ENCODE data around the gene CLN6. TPM values are rescaled to one million over a fixed set of nuclear protein-coding genes. Genes with fewer than 3 reads are reported as not detected.
"Not testable (repeated sequence)": the region's sequence is repeated elsewhere in the genome, so short reads cannot be mapped to it uniquely, and the experiment has no call there.

Gene CLN6
- total RNA-seq, 1 donor from 2014 or later = 45.3 TPM

DNA sequence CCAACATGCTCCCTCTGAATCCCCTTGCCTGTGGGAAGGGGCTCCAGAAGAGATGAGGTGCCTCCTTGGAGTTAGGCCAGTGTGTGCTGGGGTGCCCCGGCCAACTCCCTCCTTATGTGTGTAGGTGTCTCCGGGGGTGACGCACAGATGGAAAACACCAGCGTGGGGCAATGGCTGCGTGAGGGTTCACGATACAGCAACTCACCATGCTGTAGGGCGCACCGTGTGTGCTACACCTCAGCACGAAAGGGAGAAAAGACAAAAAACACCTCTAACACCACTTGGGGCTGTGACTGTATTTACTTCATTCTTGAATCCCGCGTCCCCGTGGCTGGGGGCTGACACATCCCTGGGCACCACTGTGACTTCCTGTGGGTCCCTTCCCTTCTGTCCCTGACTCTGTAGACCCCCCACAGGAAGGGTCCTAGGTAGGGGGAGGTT lies 22.8 kb downstream of the CLN6 start:
- peak; percentile 40 for DNase-seq (ENCODE audit: low spot score)

DNA sequence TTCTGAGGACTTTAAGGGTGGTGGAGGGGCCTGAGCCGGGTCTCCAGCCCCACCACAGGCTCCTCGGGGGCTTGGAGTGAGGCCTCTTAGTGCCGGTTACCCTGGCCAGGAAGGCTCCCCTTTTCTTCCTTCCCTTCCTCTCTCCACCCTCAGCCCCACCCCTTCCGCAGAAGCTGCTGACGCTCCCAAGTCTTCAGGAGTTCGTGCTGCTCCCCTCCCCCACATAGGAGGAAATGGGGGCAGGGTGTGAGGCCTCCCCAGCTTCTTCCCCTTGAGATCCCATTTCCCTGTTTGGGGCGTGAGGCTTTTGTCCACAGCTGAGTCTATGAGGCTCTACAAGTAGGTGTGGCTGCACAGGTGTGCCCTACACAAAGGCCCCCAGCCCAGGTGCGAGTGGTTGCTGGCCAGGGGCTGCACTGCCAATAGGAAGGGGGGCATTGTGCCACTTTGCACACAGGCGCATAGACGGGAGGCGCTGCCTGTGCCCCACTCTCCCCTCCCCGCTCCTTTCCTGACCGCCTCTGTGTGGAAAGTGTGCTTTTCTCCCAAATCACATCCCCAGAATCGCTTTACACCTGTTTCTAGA lies 23.5 kb downstream of the CLN6 start:
- no peak for DNase-seq (ENCODE audit: low spot score)

DNA sequence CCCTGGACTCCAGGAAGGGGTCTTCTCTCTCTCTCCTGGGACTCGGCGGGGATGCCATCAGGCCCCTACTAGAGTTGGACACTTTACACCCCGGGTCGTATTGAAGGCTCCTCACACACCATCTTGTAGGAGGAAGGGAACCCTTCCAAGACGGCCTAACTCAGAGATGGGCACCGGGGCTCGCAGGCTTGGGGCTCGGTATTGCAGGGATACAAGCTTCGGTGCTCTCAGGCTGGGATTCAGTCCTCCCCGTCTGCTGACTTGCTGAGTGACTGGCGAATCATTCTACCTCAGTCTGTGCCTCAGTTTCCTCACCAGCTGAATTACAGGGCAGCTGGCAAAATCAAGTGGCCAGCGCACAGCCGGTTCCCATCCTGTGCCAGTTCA lies 24.0 kb downstream of the CLN6 start:
- no peak for DNase-seq (ENCODE audit: low spot score)

DNA sequence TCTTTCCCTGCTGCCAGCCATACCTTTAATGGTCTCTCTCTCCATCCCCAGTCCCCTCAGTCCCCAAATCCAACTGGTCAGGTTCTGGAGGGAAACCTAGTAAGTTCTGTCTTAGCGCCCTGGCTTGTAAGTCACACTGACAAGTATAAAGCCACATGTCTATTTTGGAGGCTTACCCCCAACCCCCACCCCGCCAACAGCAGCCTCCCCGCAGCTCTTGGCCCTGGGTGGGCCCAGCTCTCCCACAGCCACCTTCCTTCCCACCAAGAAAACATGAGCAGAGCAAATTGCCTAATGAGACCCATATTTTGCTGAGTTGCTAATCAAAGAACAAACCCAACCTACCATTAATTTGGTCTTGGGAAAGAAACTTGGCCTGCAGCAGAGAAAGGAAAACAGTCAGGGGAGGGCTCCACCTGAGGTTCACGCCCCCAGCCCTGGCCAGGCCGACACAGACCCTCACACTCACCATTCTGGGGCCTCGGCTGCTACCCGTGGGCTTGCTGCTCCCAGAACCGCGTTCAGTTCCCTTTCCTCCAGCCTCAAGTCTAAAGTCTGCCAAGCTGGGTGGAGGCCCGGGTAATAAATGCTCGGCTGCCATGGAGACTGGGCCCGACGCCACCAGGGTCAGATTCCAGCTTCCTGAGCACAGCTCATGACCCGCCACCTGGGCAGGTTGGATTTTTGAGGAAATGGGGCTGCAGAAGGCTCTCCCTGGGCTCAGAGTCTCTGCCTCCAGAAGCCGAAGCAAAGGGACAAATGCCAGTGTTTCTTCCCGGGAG lies 24.6 kb downstream of the CLN6 start, which contains the start of gene CALML4:
CALML4 (minus strand) TSS at position 557 of the 782 bp plus-strand sequence; CDS start at position 472, 85 bp downstream.
- peak; percentile 79 for DNase-seq (ENCODE audit: low spot score)

DNA sequence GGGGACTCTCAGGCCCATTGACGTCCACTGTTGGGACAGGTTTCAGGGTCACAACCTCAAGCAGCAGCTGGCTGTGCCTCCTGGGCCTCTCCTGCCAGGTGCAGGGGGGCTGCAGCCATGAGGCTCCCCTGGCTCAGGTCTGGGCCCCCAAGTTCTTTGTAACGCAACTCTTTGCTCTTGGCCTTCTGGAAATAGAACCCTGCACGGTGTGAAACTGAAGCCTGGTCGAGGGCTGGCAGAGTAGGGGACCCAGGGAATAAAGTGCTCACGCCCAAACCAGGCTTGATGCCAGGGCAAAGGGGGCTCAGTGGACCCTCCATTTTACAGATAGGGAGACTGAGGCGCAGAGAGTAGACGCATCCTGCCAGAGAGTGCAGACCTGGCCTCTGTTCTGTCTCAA lies 25.2 kb downstream of the CLN6 start:
- DNase-seq (ENCODE audit: low spot score) = no peak

DNA sequence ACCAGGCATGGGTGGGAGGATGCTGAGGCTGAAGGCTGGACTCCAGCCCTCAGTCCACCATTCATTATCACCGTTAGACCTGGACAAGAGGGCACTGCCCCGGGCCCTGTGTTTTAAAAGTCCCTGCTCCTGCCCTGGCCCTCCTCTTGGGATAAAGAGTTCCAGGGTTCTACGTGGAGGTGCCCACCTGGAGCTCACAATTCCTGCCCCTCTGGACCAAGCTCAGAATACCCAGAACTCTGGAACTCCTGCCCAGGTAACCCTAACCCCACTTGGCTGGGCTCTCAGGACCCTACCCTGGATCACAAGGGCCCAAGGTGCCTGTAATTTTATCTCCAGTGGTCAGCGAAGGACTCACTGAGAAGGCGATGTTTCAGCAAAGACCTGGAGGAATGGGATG lies 25.6 kb downstream of the CLN6 start:
- no peak for DNase-seq (ENCODE audit: low spot score)

DNA sequence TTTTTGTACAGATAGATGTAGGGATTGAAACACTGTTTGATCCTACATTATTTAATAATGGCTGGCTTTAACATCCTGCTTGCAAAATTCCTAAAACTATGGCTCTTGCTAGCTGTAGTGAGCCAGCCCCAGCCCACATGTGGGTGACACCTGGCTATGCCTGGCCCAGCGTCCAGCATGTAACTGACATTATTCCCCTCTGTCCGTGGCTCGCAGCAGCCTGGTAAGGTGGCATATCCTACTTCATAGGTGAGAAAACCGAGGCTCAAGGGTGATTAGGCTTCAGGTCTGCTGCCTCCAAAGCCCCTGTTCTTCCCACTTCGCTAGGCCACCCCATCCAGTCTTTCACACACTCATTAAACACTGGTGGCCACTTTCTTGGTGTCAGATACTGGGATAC lies 26.0 kb downstream of the CLN6 start:
- no peak for DNase-seq (ENCODE audit: low spot score)

DNA sequence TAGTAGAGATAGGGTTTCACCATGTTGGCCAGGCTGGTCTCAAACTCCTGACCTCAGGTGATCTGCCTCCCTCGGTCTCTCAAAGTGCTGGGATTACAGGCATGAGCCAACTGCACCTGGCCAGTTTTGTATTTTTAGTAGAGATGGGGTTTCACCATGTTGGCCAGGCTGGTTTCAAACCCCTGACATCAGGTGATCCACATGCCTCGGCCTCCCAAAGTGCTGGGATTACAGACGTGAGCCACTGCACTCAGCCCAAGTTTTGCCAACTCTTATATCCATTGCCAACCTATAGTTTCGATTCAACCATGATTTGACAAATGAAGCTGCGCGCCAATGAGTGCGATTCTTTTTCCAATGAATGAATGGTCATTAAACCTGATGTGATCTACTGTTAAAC lies 26.5 kb downstream of the CLN6 start:
- not testable (repeated sequence) for DNase-seq (ENCODE audit: low spot score)

DNA sequence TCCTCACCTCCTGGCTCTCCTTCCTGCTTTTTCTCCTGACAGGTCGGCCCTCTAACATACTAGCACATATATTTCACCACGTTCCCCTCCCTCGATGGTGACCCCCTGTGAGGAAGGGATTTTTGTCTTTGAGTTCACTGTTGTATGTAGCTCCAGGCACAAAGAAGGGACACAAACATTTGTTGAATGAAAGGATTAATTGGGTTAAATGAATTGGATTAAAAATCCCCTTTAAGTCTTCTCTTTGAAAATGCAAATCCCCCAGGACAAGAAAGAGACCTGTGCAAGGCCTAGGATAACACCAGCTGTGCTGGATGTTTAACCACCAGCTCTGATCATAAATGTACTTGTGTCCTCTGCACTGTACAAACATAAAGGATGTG lies 27.7 kb downstream of the CLN6 start:
- DNase-seq (ENCODE audit: low spot score) = no peak

DNA sequence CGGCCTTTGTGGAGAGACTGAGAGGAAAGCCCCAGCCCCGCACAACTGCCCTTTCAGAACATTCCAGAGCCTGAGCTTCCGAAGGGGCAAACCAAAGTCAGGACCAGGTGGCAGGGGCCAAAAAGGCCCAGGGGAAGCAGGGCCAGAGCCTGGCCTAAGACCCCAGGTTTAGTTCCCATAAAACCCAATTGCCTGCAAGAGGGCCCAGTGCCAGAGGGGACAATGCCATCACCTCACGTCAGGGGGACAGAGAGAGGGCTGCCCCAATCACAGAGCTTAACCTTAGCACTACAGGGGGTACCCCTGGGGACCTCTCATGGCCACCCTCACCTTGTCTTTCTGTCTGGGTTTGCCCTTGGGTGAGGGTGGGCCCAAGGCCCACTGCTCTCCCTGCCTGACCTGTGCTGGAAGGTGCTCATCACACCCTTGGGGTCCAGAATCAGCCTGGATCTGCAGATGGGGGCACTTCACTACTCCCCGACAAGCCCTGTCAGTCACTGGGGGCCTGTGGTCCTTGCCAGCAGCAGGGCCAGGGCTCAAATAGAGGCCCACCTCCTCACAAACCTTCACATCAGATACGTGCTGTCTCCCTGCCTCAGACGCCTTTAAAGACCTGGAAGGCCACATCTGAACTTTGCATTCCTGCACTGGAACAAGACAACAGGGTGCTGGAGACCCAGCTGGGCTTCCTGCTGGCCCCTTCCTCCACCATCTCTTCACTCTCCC lies 28.2 kb downstream of the CLN6 start:
- no peak for DNase-seq (ENCODE audit: low spot score)

DNA sequence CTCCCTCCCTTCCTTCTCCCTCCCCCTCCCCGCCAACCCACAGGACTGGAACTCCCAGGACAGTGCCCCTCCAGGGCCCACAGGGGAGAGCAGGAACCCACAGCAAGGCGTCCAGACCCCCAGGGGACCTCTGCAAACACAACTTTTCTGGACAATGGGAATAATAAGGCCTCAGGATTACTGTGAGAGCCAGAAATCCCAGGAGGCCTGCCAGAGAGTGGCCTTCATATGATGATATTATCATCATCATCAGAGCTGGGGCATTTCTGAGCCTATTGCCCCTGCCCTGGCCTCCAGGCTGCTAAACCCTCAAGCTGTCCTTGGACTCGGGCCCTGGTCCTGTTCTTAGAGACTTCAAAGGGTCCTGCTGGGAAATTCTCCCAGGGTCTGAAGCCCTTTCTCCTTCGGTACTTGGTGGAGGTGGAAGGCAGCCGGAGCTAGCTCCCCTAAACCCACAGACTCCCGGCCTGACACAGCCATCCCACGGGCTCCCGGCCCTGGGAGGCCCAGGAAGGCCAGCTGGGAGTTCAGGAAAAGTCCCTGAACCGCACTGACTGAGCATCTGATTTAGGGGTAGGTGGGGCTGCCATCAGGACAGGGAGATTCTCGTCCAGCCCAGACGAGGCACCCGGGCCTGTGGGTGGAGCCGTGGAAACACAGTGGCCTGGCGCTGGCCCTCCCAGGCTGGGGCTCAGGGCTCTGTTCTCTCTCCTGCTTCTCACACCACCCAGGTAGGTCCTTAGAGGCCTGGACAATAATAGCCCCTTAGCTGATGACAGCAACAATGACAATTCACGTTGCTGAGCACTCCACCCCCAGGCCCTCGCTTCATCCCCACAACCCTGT lies 29.3 kb downstream of the CLN6 start:
- no peak for DNase-seq (ENCODE audit: low spot score)

DNA sequence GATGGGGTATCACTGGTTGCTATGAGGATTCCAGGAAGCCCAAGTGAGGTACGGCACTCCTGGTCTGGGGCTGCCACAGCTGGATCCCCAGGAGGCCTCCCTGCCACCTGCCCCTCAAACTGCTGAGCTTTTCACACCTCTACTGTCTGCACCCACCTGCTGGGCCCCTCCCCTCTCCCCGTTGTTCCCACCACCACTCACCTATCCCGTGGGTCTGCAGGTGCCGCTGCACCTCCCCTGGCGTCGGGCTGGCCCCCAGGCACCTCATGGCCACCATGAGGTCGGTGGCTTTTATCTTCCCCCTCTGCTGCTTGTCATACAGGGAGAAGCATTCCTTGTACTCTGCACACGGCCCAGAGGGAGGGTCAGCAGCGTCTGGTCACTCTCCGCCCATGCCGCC lies 30.2 kb downstream of the CLN6 start:
- DNase-seq (ENCODE audit: low spot score) = no peak

DNA sequence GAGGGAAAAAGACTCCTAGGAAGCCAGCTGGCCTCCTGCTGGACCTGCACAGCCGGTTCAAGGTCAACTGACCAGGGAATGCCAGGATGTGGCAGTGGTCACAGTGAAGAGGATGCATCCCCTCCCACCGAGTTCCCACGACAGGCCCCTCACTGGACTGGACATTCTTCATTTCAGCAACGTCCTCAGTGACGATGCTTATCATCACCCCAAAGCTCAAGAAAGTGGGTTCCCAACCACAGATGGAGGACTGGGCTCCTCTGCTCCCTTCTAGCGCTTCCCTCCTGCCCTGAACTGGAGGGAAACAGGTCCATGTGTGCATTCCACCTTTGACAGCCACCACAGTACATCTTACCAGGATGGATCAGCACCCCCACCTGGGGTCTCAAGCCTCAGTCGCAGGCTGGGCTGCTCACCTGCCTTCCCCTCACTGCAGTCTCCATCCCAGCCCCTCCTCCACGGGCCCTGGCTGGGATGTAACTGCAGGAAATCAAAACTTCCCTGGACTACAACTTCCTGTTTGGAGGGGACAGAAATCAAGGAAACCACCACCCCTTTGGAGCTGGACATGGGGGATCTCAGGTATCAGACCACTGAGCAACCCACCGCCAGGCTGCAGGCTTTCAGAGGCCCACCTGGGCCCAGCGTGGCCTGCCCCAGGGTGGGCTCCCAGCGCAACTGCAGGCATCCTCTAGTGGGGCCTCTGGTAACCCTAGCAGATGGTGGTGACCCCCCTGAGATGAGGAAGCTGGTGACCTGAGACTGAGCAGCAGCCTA lies 31.7 kb downstream of the CLN6 start:
- DNase-seq (ENCODE audit: low spot score) = no peak

DNA sequence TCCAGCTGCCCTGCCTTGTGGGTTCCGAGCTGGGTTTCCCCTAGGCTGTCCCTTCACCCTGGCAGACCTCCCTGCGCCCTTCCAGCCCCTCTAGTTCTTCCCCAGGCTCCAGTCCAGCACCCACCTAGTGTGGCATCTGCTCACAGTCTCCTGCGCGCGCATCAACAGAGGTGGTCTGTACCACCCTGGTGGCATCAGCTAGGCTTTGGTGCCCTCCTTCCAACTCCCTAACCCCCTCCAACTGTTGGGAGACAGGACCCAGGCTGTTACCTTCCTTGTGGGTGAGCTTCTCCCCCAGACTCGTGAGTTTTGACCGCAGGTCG lies 32.4 kb downstream of the CLN6 start:
- DNase-seq (ENCODE audit: low spot score) = no peak

DNA sequence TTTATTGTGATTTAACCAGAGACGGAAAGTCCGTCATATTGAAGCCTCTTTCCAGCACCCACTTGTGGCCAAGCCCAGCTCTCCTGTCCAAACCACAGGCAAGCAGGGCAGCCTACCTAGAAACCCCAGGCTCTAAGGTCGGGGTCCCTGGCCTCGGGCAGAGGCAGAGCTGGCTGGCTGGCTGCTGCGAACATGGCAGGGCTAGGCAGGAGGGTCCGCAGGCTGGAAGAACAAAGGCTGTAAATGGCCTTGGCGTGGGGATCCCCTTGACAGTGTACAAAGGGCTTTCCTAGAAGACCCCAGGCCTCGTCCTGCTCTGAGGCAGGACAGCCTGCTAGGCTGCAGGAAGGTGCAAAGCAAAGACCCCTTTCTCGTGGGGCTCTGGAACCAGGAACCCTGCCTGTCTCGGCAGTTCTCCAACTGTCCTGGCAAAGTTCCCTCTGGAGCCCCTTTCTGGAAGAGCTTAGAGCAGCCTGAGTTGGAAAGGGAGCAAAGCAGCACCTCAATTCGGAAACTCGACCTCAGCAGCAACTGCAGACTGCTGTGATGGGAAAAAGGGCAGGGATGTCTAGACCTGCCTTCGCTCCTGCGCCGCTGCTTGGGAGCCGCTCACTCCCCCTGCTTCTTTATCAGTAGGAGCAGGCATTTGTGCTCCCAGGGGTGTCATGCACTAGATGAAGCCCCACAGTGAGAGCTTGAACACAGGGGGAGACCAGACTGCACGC lies 32.9 kb downstream of the CLN6 start:
- no peak for DNase-seq (ENCODE audit: low spot score)

DNA sequence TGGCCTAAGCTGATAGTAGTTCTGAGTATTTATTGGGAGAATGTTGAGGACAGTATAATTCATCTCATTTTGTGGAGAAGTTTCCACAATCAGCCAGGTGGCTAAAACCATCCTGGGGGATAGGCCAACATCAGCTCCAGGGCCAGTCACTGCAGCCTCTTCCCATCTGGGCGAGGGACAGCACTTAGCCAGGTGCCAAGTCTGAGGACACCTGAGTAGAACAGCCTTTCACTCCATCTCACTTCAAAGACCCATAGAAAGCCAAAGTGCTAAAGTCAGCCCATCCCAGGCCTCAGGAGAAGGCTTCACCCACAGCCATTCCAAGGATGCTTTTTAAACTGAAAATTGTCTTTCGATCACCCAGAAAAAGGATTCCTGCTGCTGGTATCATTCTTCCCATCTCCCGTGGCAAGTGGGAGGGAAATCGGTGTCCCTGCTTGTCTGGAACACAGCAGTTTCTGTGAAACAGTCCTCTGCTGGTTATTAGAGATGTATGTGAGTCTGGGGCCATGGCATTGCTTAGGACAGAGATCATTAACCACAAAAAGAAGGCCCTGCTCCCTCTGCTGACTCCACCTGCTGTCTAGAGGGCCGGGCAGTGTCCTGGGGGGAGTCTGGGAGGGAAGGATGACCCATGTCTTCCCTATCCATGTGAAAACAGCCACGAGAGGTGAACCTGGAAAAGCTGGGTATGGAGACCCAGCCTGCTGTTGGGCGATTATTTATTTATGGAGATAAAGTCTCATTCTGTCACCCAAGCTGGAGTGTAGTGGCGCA lies 34.0 kb downstream of the CLN6 start:
- no peak for DNase-seq (ENCODE audit: low spot score)

DNA sequence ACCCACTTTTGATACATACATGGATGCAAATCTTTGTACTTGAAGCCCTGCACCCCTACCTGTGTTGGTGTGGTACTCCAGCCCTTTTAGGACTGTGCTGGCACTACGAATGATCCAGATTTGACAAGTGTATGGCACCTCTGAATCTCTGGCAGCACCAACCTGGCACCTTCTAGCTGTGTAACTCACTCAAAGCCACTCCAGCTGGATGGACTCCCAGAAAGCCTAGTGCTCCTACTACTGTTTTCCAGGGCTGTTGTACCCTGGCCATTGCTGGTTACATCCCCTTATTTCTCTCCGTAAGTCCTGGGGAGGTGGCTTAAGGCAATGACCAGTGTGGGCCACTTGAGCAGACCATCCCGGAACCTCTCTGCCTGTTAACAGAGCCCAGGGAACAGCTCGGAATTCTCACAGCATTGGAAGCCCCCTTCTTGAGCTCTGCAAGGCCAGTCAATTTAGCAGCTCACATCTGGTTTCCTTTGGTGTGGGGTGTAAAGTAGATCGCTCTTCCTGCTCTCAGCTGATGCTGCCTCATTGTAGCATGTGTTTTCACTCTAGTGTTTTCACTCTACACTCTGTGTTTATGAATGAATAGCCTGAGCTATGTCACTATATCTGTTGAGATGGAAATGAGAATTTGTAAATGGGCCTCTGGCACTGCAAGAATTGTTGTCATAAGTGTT lies 36.6 kb downstream of the CLN6 start:
- DNase-seq (ENCODE audit: low spot score) = no peak

DNA sequence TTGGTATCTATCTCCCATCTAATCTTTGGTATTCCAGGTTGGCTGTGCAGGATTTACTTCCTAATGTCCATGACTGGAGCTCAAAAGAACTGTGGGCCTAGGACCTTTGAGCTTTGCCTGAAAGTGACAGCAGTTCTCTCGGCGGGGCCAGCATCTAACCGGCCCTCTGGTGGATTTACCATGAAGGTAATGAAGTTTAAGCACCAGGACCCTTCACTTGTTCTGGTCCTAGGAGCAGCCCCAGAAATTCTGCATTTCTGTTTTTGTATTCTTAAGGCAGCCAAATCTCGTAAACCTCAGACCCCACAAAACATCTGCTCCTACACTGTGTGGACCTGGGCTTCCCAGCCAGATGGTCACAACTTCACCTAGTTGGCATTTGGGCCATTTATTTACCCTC lies 37.4 kb downstream of the CLN6 start:
- DNase-seq (ENCODE audit: low spot score) = no peak

DNA sequence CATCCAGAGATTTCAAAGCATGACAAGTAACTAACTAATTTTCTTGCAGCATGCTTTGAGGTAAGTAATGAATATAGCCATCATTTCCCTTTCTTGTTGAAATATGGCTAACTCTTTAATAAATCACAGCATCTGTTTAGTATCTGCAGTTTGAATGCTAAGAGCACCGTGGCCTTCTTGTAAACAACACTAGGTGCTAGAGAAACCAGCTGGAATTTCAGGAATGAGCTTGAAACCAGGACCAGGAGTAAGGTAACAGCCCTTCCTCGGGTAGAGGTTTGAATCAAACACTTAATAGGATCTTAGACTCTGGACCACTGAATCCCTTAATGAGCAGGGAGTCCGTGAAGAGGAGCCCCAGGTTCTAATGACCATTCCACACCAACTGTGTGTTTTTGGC lies 38.0 kb downstream of the CLN6 start:
- DNase-seq (ENCODE audit: low spot score) = no peak

Measured in ureter (tissue), 1 donor.